RWPE2 (cell line): ENCODE data around the gene SLC26A8.
A peak's percentile ranks its signal among the peaks of the same experiment; 100 is the strongest.

Source experiments
- ATAC-seq: fragments of 200-7000 bp; cut with Tn5 transposase; 3 replicates; pipeline ENCODE4 v1.9.1; 2021; ENCODE audit warnings: low read depth
- DNase-seq: peaks from one replicate; pipeline ENCODE4 v3.0.0-alpha.2; 2020; ENCODE audit warnings: low spot score
- H3K27ac ChIP-seq: fragments of 450-650 bp; 2 replicates; pipeline ENCODE4 v1.5.1; 2017; ENCODE audit warnings: mild to moderate bottlenecking; ENCODE audit not compliant: poor library complexity, severe bottlenecking
- H3K27me3 ChIP-seq: fragments of 250-450 bp; sonication (Bioruptor Pico); 2 replicates; pipeline ENCODE4 v1.5.1; 2021; ENCODE audit warnings: mild to moderate bottlenecking, moderate library complexity; ENCODE audit not compliant: insufficient read depth, poor library complexity, severe bottlenecking
- H3K36me3 ChIP-seq: fragments of 250-450 bp; sonication (Bioruptor Pico); 2 replicates; pipeline ENCODE4 v1.5.1; 2020; ENCODE audit warnings: low read depth, mild to moderate bottlenecking, moderate library complexity
- H3K4me1 ChIP-seq: fragments of 250-450 bp; sonication (Bioruptor Pico); 2 replicates; pipeline ENCODE4 v1.5.1; 2021; ENCODE audit warnings: mild to moderate bottlenecking, moderate library complexity; ENCODE audit not compliant: insufficient read depth, poor library complexity, severe bottlenecking
- H3K4me3 ChIP-seq: fragments of 250-450 bp; sonication (Bioruptor Pico); 2 replicates; pipeline ENCODE4 v1.5.1; 2021; ENCODE audit warnings: mild to moderate bottlenecking, moderate library complexity; ENCODE audit not compliant: severe bottlenecking
- H3K9me3 ChIP-seq: fragments of 250-450 bp; sonication (Bioruptor Pico); 2 replicates; pipeline ENCODE4 v1.5.1; 2021; ENCODE audit warnings: mild to moderate bottlenecking, moderate library complexity; ENCODE audit not compliant: severe bottlenecking
- CTCF ChIP-seq: fragments of 450-650 bp; IDR thresholded peaks from one replicate; pipeline ENCODE4 v1.5.1; 2017; ENCODE audit warnings: mild to moderate bottlenecking, moderate library complexity; ENCODE audit not compliant: poor library complexity, severe bottlenecking

SLC26A8 gene

GRCh38 chr6:35955521-35955920, 68.9 kb downstream of the SLC26A8 start:
- Histone ChIP-seq H3K4me3 (no peak overlapping the region), H3K4me1 (peaks cover 9% of the 10 kb centered on the region), H3K27ac (no peak overlapping the region), H3K27me3 (no peaks in the 10 kb centered on the region), H3K9me3 (no peaks in the 10 kb centered on the region), H3K36me3 (no peaks in the 10 kb centered on the region)
- ATAC-seq (no peak), DNase-seq (no peak)
- TF ChIP-seq CTCF, result no peak

GRCh38 chr6:35955071-35955470, 69.4 kb downstream of the SLC26A8 start:
- DNase-seq (no peak), ATAC-seq (peak; percentile 78)
- no peak overlapping the region for H3K27ac ChIP-seq
- no peaks in the 10 kb centered on the region for H3K36me3 ChIP-seq
- TF ChIP-seq CTCF, result no peak
- no peaks in the 10 kb centered on the region for H3K9me3 ChIP-seq
- H3K27me3 ChIP-seq, result no peaks in the 10 kb centered on the region
- no peak overlapping the region for H3K4me3 ChIP-seq
- peaks cover 9% of the 10 kb centered on the region for H3K4me1 ChIP-seq

GRCh38 chr6:35954333-35954732, 70.1 kb downstream of the SLC26A8 start:
- no peaks in the 10 kb centered on the region for H3K9me3 ChIP-seq
- H3K4me1 ChIP-seq, result peaks cover 9% of the 10 kb centered on the region
- DNase-seq, result no peak
- no peaks in the 10 kb centered on the region for H3K27me3 ChIP-seq
- no peak overlapping the region for H3K4me3 ChIP-seq
- no peaks in the 10 kb centered on the region for H3K36me3 ChIP-seq
- ATAC-seq, result peak; percentile 32; the same call in 2 of the 3 replicates
- no peak overlapping the region for H3K27ac ChIP-seq
- no peak for TF ChIP-seq CTCF

- DNase-seq (no peak), ATAC-seq (no peak)
- TF ChIP-seq CTCF, result no peak
- H3K36me3 ChIP-seq, result no peaks in the 10 kb centered on the region
- H3K4me1 ChIP-seq, result peaks cover 5% of the 10 kb centered on the region
- H3K4me3 ChIP-seq, result no peak overlapping the region
- H3K9me3 ChIP-seq, result no peaks in the 10 kb centered on the region
- H3K27me3 ChIP-seq, result no peaks in the 10 kb centered on the region
- H3K27ac ChIP-seq, result no peak overlapping the region
Observed at GRCh38 chr6:35948725-35949124, 75.7 kb downstream of the SLC26A8 start.

GRCh38 chr6:35945650-35946025, 78.8 kb downstream of the SLC26A8 start:
- no peaks in the 10 kb centered on the region for H3K4me1 ChIP-seq
- TF ChIP-seq CTCF, result no peak
- no peaks in the 10 kb centered on the region for H3K27me3 ChIP-seq
- H3K27ac ChIP-seq, result no peak overlapping the region
- no peak overlapping the region for H3K4me3 ChIP-seq
- H3K9me3 ChIP-seq, result no peaks in the 10 kb centered on the region
- ATAC-seq (no peak), DNase-seq (no peak)
- H3K36me3 ChIP-seq, result no peaks in the 10 kb centered on the region
